IPS-NIHi7 (cell line): ENCODE measurements around the gene TRIM33.
A peak's percentile ranks its signal among the peaks of the same experiment; 100 is the strongest.

Experiments used
- DNase-seq: peaks from one replicate; pipeline ENCODE4 v3.0.0; 2012; ENCODE audit warnings: mixed read lengths; ENCODE audit errors: extremely low spot score

Gene TRIM33

GRCh38 chr1:114511032-114511785 lies at the start of gene TRIM33:
TSS of gene TRIM33 (minus strand) at chr1:114511203. CDS start at chr1:114511076, 127 bp downstream.
- peak; percentile 93 for DNase-seq

- no peak for DNase-seq
Measured at GRCh38 chr1:114559356-114559755, 48.4 kb upstream of the TRIM33 start.

GRCh38 chr1:114558544-114558943 lies 47.5 kb upstream of the TRIM33 start:
- DNase-seq, result peak; percentile 27

- no peak for DNase-seq
Measured at GRCh38 chr1:114554577-114554976, 43.6 kb upstream of the TRIM33 start.

GRCh38 chr1:114552106-114552639 lies 41.2 kb upstream of the TRIM33 start:
- no peak for DNase-seq

GRCh38 chr1:114551400-114551799 lies 40.4 kb upstream of the TRIM33 start:
- DNase-seq, result no peak

GRCh38 chr1:114550336-114550735 lies 39.3 kb upstream of the TRIM33 start:
- peak; percentile 16 for DNase-seq

GRCh38 chr1:114549137-114549536 lies 38.1 kb upstream of the TRIM33 start:
- DNase-seq, result no peak

- no peak for DNase-seq
Measured at GRCh38 chr1:114547076-114547475, 36.1 kb upstream of the TRIM33 start.

- no peak for DNase-seq
Measured at GRCh38 chr1:114545796-114546195, 34.8 kb upstream of the TRIM33 start.

GRCh38 chr1:114545315-114545714 lies 34.3 kb upstream of the TRIM33 start:
- no peak for DNase-seq

- DNase-seq, result no peak
Measured at GRCh38 chr1:114540821-114541220, 29.8 kb upstream of the TRIM33 start.

GRCh38 chr1:114540272-114540671 lies 29.3 kb upstream of the TRIM33 start:
- no peak for DNase-seq

- no peak for DNase-seq
Measured at GRCh38 chr1:114536043-114536442, 25.0 kb upstream of the TRIM33 start.

- no peak for DNase-seq
Measured at GRCh38 chr1:114535401-114535800, 24.4 kb upstream of the TRIM33 start.

- DNase-seq, result no peak
Measured at GRCh38 chr1:114531094-114531493, 20.1 kb upstream of the TRIM33 start.

- no peak for DNase-seq
Measured at GRCh38 chr1:114530224-114530623, 19.2 kb upstream of the TRIM33 start.

GRCh38 chr1:114524944-114525343 lies 13.9 kb upstream of the TRIM33 start:
- peak; percentile 40 for DNase-seq

GRCh38 chr1:114522264-114522575 lies 11.2 kb upstream of the TRIM33 start:
- DNase-seq, result no peak

- no peak for DNase-seq
Measured at GRCh38 chr1:114521396-114522263, 10.6 kb upstream of the TRIM33 start.

GRCh38 chr1:114517348-114517747 lies 6.3 kb upstream of the TRIM33 start:
- no peak for DNase-seq

GRCh38 chr1:114512595-114513280 lies 1.7 kb upstream of the TRIM33 start:
- no peak for DNase-seq
